NCI-H446 treated with DMSO at 0.1 percent for 48 hours (cell line): ENCODE measurements around the gene MFAP2.

Source experiments
- DNase-seq: peaks from one replicate; lab custom pipeline; 2025; lab: John Stamatoyannopoulos, UW

The MFAP2 gene

DNA sequence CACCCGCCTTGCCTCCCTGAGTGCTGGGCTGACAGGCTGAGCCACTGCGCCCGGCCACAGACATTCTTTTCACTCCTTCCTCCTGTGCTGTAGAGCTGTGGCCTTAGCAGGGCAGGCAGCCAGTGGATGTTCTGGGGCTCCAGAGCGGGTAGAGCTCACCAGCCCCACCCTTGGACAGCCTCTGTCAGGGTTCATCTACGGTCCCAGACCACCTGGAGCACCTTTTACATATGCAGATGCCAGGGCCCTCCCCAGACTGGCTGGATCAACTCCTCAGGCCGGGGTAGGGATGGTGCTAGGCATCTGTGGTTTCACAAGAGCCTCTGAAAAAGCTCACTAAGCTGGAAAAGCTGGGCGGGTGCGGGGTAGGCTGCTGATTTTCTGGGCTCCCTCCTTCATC is 26.7 kb upstream of the MFAP2 start:
- DNase-seq: no peak

DNA sequence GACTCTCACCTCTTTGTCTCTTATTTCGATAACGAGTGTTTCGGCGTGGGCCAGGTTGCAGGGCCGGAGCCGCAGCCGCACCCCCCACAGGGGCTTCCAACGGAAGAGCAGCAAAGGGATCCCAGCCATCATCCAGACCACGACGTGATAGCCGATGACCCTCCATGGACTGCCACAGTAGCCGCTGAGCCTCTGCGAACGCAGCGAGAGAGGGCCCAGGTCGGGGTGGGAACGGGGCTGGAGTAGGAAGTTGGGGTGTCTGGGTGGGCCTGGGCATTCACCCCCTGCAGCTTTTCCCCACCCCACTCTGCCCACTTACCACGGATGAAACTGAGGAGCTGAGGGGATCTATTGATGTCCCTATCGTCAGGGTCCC is 24.9 kb upstream of the MFAP2 start:
- no peak for DNase-seq

DNA sequence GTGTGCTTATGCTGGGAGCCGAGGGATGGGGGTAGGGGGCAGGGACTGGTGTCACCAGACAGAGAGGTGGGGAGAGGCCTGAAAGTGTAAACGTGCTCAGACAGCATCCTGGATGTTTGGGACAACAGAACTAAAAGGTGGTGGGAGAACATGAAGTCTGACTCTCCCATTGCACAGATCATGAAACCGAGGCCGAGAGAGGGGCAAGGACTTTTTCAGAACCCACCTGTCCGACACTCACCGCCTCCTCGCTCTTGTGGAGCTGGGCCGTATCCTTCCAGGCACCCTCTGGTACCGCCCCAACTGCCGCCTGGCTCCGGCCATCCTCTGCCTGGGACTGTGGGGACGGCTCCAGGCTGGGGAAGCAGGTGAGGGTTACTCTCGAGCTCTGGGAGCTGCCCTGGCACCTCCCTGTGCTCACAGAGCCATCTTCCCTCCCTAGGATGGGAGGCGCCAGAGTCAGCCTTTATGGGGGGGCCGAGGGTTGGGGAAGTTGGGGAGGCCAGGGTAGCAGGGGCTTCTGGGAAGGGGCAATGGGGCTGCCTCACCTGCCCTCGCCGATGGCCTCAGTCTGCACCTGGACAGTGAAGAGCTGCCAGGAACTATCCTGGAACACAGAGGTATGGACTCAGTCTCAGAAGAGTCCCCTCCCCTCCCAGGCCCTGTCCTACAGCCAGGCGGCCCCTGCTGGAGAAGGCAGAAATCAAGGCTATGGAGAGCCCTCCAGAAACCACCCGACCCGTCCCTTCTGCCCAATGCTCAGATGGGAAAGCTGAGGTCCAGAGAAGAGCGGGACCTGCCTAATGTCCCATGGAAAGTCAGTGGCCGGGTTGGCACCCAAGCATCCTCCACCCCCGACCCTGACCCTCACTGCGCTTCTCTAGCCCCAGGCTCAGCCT is 24.3 kb upstream of the MFAP2 start:
- no peak for DNase-seq

DNA sequence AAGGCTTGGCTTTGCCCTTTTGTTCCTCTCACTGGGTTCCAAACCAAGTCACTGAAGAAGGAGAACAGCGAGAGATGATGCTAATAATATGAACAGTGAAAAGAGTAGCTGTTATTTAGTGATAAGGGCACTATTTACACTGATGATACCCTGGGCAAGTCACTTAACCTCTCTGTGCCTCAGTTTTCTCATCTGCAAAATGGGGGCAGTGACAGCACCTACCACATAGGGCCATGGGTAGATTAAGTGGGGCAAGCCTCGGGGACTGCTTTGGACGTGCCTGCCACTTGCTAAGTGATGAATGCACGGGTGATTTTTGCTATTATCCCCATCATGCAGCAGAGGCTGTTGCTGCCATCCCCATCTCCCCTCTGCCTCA is 22.1 kb upstream of the MFAP2 start:
- DNase-seq: no peak

DNA sequence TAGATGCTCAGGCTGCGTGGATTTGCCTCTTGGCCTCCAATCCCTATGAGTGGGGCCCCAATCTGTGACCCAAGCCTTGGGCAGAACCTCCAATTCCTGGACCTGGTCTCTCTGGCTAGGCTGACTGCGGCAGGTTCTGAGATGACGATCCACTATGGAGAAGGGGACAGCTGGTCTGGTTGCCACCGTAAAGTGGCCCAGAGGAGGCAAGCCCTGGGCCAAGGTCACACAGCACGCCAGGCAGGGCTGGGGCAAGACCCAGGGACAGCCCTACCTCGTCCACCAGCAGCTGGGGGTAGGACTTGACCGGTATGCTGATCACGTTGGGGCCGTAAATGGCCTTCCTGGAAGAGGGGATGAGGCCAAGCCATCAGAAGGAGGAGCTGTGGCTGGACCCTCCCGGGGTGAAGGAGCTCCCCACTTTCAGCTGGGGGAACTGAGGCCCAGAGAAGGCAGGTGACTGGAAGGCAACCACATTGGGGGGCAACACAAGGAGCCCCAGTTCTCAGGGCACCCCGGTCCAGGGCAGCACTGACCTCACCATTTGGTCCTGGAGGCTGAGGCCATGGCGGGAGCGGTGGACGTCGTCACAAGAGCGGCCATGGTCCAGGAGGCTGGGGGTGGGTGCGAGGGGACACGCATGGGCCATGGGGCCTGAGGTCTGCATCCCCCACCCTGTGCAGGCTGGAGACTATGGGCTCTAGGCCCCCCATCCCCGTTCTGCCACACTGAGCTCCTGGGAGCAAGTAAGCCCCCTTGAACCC is 21.5 kb upstream of the MFAP2 start:
- no peak for DNase-seq

DNA sequence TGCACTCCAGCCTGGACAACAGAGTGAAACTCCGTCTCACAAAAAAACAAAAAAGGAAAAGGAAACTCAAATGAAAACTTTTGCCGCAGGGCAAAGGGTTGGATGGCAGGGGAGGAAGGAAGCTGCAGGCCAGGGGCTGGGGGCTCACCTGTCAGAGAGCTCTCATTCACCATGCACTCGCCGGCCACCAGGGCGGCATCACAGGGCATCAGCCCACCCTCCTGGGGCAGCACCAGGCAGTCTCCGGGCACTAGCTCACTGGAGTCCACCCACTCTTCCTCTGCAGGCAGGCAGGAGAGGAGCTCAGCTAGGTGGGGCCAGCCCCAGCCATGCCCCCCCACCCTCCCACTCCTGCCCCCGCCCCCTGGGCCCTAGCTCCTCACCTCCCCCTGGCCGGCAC is 19.4 kb upstream of the MFAP2 start:
- no peak for DNase-seq

DNA sequence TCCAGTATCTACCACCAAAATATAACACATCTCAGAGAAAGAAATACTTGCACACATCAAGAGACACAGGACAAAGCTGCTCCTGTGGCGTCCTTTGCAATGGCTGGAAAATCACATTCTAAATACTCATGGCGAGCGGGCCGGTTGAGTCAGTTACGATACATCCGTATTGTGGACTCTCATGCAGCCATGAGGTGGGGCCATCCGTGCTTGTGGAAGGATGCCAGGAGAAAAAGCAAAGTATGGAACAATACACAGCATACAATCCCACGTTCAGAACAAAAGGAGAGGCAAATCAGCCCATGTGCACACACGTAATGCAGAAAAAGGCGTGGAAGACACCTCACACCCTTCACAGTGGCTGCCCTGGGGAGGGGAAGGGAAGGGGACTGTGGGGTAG is 18.2 kb upstream of the MFAP2 start:
- no peak for DNase-seq

DNA sequence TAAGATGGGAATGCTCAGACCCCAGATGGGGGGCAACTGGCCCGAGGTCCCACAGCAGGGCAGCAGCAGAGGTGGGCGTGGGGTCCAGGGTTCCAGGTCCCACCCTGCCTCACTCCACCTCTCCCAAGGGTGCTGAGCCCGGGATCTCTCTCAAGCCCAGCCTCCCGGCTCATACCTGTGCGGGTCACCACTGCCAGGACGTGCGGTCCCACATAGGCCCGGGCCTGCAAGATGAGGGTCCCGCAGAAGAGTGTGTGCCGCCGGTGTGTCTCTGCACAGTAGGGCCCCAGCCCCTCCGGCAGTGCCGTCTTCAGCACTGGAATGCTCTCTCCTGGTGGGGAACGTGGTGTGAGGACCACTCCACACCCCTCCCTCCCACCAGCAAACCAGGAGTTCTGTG is 16.4 kb upstream of the MFAP2 start:
- no peak for DNase-seq

DNA sequence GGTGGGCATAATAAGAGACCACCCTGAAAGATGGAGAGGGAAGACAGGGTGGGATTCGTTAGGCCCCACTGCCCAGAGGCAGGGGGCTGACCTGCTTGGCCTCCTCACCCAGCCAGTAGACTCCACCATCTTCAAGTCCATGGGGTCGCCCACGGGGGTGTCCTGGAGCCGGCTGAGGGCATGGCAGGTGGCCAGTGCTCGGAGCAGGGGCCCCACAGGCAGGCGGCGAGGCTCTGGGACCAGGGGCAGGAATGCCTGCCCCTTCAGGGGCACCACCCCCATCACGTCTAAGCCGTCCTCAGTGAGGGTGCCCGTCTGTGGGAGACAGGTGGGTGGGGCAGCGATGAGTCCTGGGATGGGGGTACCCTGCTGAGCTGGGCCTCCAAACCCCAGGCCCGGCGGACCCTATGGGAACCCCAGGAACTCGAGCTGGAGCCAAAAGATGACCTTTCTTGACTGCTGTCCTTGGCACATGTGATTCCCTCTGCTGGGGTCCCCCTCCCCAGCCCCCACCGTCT is 13.2 kb upstream of the MFAP2 start:
- DNase-seq: no peak

DNA sequence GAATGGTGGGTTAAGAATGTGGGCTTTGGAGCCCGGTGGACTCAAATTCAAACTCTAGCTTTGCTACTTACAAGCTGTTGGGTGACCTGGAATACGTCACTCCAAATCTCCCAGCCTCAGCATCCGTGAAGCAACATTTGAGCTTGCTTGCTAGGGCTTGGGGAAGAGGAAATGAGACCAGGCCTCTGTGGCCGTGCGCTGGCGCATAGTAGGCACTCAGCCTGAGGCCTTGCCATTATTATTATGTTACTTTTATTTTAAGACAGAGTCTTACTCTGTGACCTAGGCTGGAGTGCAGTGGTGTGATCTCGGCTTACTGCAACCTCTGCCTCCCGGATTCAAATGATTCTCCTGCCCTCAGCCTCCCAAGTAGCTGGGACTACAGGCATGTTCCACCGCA is 12.3 kb upstream of the MFAP2 start:
- DNase-seq: no peak

DNA sequence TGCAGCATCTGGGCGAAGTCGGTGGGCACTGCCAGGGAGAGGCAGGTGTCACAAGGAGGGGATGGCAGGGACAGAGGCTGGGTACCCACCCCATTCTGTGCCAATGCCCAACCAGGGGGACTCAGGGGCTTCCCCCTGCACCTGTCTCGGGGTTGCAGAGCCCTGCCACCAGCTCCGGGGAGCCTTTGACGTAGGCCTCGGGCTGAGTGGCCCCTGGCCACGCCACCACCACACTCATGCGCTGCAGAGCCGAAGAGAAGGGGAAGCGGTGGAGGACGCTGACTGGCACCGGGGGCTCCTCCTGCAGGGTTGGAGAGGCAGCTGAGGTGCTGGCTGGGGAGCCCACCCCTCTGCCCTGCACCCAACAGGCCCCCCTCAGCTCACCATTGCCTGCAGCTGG is 11.7 kb upstream of the MFAP2 start:
- DNase-seq: no peak

DNA sequence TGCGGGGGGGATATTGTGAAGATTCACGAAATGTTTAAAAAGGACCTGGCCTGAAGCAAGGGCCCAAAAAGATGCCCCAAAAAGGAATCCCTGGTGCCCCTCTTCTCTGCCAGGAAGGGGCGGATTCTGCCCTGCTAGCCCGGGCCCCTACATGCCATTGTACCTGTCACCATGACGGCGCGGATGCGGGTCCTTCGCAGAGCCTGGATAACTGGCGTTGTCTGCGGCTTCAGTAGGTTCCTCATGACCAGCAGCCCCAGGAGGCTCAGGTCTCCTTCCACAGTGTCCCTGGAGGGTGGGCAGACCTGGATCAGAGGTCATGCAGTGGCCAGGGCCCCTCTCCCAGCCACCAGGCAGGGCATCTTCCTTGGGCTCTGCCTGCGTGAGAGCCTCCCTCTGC is 11.2 kb upstream of the MFAP2 start:
- no peak for DNase-seq

DNA sequence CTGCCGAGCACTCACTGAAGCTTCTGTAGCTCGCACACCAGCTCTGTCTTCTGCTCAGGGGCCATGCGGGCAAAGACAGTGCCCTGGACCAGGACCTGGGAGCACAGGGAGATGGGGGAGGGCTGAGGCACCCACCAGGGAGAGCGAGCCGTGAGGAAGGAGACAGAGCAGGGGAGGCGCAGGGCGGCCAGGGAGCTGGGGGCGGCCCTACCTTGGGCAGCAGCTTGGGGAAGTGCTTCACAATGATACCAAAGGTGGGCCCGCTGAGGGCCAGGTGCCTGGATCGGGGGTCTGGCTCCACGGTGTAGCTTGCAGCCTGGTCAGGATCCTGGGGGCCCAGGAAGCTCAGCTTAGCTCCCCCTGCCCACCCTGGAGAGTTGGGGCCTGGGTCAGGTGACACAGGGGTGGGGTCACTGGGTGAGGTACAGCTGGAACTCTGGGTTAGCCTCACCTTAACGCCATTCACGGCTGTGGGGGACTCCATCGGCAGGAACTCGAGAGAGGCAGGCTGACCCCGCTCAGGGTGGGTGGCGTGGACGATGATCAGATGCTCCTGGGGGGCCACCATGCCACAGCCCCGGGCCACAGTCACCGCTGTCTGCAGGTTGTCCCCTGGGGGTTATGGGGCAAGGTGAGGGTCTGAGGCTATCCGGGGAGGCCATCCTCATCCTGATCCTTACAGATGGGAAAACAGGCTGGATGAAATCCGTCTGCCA is 9.4 kb upstream of the MFAP2 start:
- no peak for DNase-seq

DNA sequence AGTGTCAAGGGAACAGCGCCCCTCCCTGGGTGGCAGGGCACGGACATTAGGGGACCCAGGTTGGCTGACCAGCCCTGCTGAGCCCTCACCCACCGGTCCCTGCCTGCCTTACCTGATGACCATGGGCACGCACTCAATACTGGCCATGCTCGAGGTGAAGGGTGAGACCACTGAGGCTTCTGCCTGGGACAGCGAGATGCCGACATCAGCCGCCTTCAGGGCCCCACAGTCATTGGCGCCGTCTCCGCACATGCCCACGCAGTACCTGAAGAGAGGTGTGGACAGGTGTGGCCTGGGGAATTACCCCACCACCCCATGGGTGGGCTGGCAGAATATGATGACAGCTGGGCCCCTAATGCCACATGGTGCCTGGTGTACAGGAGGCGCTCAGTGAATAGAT is 7.8 kb upstream of the MFAP2 start:
- no peak for DNase-seq

DNA sequence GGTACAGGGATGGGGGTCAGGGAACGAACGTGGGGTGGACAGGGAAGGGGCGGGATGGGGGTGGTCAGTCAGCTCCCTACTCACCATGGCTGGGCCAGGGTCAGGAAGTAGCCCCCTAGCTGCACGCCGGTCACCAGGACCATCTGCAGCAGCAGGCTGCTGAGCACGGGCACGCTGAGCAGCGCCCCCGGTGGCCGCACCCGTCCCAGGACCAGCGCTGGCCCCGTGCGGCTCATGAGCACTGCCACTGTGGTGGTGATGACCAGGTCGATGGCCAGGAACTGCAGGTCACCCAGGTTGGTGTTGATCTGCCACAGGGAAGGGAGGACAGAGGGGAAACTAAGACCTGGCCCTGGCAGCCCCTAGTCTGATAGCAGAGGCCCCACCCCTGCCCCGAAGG is 6.5 kb upstream of the MFAP2 start:
- DNase-seq: no peak

DNA sequence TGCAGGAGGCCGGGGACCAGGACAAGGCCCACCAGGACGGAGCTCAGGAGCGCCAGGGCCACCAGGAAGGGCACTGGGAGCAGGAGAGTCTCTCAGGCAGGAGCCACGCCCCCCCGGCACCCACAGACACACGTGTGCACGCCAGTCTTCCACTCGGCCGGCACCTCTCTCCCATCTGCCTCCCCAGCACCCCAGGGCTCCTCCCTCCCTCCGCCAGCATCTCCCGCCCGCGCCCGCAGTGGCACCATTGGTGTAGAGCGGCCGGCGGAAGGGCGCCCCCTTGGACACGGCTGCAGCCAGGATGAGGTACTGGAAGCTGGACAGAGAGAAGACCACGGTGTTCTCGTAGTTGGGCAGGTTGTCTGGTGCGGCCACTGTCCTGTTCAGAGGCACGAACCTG is 6.1 kb upstream of the MFAP2 start:
- no peak for DNase-seq

DNA sequence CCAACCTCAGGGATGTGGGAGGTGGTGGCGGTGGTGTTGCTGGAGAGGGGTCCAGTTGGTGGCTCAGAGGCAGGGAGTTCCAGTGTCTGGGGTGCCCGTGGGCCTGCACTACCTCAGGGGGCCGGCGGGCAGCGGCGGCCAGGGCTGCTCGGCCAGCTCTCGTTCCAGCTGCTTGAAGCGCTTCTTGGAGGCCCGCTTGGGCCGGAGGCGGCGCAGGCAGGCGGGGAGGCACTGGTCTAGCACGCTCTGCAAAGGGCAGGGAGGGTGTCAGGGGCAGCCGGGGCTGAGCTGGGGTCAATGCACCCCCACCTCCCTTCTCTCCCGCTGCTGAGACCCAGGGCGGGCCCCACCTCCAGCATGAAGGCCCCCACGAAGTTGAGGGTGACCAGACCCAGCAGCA is 5.7 kb upstream of the MFAP2 start:
- no peak for DNase-seq

DNA sequence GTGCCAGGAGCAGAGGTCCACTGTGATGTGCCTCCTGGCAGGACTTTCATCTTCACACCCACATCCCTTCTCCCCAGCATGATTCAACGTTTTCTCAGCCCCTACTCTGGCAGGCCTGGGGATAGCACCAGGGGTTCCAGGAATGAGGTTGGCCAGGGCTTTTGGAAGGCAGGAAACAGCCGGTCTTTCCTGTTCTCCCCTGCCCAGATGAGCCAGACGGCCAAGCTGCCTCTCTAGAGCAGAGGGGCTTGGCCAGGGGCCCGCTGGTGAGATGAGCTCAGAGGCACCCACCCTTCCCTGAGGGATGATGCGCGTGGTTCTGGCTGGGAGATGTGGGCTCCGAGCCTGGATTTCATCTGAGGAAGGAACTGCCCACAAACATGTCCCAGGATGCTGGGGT is 4.3 kb upstream of the MFAP2 start:
- DNase-seq: peak; percentile 94

DNA sequence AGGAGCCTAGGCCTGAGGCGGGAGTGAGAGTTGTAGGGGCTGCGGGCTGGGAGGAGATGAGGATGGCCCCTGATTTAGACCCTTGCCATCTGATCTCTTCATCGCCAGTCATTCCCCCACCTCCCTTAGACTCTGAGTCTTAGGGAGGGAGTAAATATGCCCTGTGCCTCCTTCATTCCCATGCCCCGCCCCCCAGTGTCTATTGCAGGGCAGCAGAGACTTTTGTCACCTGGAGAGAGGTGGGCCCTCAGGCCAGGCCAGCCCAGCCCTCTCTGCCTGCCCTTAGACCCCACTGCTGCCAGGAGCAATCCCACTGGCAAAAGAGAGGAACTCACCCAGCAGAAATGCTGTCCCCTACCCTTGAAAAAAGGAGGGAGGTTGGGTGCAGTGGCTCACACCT is 3.2 kb upstream of the MFAP2 start:
- DNase-seq: no peak

DNA sequence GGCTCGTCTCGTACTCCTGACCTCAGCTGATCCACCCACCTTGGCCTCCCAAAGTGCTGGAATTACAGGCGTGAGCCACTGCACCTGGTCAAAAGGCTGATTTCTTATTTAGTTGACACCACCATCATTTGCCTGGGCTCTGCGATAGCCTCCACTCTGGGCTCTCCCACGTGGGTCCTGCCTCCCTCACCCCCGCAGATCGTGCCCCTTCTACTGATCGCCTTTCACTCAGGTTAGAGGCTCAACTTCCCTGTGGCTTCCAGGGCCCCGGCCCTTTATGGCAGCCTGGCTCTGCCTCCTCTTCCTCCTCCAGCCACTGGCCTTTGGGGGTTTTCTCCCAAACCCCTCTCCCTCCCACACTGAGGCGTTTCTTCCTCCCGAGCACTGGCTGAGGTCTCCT is 2.5 kb upstream of the MFAP2 start:
- DNase-seq: no peak

DNA sequence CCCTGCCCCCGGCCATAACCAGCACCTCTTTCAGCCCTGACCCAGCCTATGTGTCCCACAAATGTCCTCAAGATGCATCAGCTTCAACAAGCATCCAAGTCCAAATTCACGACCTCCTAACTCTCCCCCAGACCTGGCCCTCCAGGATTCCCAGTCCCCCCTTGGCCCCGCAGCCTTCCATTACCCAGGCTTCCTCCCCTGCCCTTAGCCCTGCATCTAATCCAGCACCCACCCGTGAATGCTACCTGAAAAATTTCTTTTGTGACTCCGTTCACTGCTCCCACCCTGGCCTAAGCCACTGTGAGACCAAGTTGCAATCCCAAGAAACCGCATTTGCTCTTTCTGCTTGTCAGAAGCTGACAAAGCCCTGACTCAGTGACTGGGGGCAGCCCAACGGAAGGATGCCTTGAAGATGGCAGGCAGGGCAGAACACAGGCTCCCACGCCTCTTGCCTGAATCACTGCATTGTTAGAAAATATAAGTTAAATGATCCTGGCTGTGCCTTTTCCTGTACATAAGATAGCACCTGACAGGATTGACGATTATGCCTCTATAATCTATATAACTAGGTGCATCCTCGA is 939 bp upstream of the MFAP2 start:
- no peak for DNase-seq
